HEK293T (cell line): ENCODE results near the gene TES.

Experiments
- ARNT ChIP-seq: fragments of 450-650 bp; IDR thresholded peaks from 2 replicates; pipeline ENCODE4 v1.6.1; 2017; ENCODE audit warnings: mild to moderate bottlenecking
- CTBP1 ChIP-seq: fragments of 450-650 bp; IDR thresholded peaks from 2 replicates; pipeline ENCODE4 v1.6.1; 2016; ENCODE audit warnings: borderline replicate concordance
- ELF4 ChIP-seq: fragments of 450-650 bp; IDR thresholded peaks from 2 replicates; pipeline ENCODE4 v1.6.1; 2017; ENCODE audit warnings: antibody characterized with exemption
- FOXM1 ChIP-seq: fragments of 450-650 bp; IDR thresholded peaks from 2 replicates; pipeline ENCODE4 v1.6.1; 2017; ENCODE audit warnings: mild to moderate bottlenecking, borderline replicate concordance
- PKNOX1 ChIP-seq: fragments of 450-650 bp; IDR thresholded peaks from 2 replicates; pipeline ENCODE4 v1.6.1; 2016
- SP1 ChIP-seq: fragments of 450-650 bp; IDR thresholded peaks from 2 replicates; pipeline ENCODE4 v1.6.1; 2017
- SUZ12 ChIP-seq: fragments of 450-650 bp; IDR thresholded peaks from 2 replicates; pipeline ENCODE4 v1.6.1; 2016; ENCODE audit warnings: mild to moderate bottlenecking
- TARDBP ChIP-seq: fragments of 450-650 bp; IDR thresholded peaks from 2 replicates; pipeline ENCODE4 v1.6.1; 2016
- ZNF384 ChIP-seq: fragments of 450-650 bp; IDR thresholded peaks from 2 replicates; pipeline ENCODE4 v1.6.1; 2016

- TF ChIP-seq CTBP1 (no peak), FOXM1 (no peak), ZNF384 (no peak), TARDBP (no peak), SUZ12 (no peak), SP1 (no peak), ELF4 (no peak), PKNOX1 (no peak), ARNT (no peak)
Measured at GRCh38 chr7:116194115-116194514, 16.2 kb upstream of the TES start.
